Activated CD4-positive, alpha-beta T cell treated with anti-CD3 and anti-CD28 coated beads, Interleukin-10, Interleukin-2, amounts not matched to agents 100 ng/mL and 50 ng/mL, durations not matched to agents 16 hours and 8 hours (primary cell): ENCODE results near the gene HOPX.
"Not testable (repeated sequence)": the region's sequence is repeated elsewhere in the genome, so short reads cannot be mapped to it uniquely, and the experiment has no call there.

Experiments used
- DNase-seq: peaks from one replicate; pipeline ENCODE4 v3.0.0-alpha.2; 2020

Gene HOPX

DNA sequence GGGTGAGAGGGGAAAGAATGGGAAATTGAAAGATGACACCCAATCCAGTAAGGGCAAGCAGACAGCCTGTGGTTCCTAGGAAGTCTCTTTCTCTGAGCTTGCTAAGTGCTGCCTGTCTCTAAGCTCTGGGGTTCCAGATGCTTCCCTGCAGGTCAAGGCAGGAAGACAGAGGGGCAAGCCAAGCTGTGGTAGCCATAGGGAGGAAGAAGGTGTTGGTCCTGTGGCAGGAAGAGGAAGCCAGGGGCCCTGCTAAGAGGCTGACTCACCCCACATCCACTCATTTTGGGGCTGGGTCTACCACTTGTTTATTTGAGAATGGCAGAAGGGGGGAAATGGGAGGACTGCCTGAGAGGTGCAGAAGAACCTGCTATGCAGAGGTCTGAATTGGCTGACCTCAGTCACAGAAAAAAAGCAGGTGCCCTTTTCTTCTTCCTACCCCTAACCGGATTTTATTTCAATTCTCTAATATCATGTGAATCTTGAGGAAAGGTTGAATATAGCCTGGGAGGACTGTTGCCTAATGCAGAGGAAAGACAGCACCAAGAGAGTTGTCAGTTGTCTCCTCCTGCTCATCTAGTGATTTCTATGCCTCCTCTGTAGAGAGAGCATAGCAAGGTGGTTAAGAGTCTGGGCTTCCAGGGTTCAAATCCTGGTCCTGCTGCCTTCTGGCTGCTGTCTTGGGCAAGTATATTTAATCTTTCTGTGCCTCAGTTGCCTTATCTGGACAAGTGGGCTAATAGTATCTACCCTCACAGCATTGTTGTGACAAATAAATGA, 27.4 kb downstream of the HOPX start:
- peak; percentile 93 for DNase-seq

DNA sequence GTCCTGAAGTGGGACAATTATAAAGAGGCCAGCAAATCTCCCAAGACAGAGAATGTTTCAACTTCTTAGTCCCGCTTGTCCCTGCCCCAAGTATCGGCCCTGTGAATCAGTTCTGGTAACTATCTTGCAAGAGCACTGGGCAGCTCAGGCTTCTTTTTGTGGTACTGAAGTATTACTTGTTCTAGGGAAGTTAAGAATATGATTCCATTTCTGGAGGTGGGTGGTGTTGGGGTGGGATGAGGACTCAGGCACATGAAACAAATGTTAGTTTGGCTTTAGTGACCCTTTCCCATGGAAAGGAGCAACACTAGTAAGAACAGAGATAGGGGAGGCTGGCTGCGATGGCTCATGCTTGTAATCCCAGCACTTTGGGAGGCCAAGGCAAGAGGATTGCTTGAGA, 28.9 kb downstream of the HOPX start:
- DNase-seq: no peak

DNA sequence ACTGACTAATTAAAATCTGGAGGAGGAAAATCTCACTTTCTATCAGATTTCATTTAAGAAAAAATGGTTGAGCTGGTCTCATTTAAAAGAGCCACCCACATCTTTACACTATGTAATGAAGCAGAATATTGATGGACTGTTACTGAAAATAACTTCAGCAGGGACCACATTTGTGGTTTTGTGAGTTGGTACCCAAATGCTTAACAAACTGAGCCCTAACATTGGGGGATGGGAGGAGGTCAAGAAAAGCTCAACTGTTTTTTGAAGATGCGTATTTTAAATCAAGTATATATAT, 30.1 kb downstream of the HOPX start:
- peak; percentile 73 for DNase-seq

DNA sequence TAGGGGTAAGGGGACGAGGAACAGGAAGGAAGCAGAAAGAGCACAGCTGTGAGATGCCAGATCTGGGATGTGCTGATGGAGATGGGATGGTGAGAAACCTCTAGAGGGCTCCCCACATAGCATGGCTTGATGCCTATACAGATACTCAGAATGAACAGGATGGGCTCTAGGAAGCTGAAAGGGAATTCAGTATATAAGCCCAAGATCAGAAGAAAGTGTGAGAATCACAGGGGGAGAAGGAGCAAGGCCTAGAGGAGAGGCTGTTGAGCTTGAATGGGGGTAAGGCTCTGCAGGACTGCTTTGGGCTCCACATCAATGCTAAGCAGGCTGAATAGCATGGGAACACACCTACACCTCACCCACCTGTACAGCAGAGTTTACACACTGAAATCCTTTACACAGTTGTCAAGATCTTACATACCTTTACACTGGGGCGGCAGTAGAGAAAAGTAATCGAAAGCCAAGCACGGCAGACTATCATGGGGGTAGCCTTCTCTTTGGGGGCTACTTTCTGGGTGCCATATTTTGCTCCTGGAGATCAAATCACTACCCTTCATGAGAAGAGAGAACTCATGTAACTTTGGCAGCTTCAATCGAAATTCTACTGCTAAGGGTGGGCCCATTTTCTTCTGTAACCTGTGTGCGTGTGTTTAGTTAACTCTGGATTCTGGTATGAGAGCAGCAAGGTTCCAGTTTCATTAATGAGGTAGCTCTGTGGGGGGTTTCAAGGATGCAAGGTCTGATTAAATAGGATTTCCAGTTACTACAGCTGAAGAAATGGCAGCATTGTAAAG, 30.6 kb downstream of the HOPX start:
- peak; percentile 80 for DNase-seq

DNA sequence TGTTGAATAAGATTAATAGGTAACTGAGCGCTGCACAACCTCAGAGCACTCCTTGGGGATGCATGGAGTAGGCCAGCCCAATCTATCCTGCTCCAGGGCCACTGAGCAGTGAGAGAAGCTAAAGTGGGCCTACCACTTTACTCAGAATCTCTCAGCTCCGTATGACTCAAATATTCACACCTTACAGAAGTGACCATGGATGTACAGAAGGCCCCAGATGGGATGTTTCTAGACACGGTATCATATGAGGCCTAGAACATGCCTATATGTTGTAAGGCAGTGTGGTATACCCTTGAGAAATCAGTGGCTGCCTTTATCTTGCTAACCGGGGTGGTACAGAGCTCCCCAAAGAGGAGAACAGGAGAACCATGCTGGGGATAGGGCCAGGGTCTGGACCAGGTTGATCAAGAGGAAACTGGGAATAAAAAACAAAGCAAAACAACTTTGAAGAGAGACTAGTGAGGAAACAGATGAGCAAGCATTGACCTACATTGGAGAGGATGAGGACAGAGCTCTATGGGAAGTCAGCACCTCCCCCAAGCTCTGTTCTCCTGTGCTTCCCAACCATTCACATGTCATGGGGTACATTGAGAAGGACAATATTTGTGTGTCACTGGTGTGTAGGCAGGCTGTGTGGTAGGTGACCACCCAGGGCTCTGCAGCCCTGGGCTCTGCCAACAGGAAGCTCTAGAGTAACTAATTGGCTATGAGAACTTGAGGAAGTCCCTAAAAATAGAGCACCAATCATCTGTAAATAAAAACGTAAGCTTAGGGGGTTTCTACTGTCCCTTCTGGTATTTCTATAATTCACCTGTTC, 31.4 kb downstream of the HOPX start:
- DNase-seq: peak; percentile 58

DNA sequence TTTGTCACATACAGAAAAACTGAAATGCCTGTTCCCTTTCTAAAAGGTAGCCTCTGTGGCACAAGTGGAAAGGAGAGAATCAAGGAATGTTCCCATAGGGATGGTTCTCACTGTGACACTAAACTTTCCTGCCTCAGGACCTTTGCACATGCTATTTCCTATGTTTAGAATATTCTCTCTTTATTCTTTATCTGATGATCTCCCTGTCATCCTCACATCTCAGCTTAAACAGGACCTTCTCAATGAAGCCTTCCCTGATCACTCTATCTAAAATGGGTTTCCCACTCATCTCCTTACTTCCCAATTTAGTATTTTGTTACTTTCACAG, 32.3 kb downstream of the HOPX start:
- DNase-seq: no peak

DNA sequence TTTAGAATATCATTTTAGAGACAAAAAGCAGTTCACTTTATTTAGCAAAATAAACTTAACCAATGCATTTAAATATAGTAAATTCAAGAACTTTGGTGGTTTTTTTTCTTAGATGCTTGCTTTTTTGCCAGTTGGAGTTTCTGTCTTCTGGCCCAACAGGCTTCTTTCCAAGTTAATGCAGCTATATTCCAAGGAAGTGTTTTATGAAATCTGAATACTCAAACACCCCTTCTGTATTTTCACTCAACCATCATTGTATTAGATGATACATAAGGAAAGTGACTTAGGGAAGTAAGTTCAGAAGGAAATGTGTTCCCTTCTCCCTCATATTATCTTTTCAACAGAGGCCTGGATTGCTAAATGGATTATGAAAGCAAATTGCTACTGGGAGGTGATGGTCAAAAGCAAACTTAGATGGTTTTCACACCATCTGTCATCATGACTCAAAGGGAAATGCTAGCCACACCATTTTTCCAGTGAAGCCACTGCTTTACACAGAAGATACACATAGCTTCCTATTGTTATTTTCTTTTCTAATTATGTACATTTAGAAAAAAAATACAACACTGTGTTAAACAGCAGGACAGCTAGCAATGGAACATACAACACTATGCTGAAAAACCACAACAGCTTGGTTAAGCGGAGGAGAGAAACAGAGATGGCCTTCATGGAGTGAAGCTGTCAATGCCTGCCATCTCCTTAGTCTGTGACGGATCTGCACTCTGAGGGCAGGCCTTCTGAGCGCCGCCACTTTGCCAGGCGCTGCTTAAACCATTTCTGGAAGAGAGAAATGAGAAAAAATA, 32.9 kb downstream of the HOPX start:
- peak; percentile 83 for DNase-seq

DNA sequence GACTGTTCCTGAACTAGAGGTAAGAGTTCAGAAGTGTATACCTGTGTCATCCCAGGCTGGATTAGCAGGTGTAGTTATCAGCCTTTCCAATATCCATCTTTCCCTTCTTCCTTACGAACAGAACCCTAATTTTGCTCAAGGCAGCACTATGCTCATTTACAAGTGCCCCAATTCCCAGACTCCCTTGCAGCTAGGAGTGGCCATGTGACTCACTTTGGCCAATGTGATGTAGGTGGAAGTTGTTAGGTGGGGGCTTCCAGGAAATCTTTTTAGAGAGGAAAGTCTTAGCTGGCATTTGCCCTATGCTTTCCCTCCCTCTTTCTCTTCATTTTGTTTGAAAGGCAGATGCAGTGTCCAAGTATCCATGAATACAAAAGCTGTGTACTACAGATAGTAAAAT, 34.8 kb downstream of the HOPX start:
- DNase-seq: peak; percentile 25

DNA sequence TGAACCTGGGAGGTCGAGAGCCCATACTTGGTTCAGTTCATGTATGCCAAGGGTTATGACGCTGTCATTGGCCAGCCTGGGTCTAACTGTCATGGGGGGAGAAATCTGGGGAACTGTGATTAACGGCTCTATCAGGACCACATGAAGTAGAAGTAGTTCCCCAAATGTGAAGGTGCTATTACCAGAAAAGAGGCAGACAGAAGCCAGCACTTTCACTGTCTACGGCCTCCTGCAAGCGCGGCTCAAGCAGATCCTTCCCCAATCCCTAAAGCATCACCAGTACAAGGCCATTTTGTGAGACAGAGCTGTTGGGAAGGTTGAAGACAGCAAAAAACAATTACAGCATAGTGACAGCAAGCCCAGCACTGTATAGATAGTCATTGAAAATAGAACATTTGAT, 37.5 kb downstream of the HOPX start:
- no peak for DNase-seq

DNA sequence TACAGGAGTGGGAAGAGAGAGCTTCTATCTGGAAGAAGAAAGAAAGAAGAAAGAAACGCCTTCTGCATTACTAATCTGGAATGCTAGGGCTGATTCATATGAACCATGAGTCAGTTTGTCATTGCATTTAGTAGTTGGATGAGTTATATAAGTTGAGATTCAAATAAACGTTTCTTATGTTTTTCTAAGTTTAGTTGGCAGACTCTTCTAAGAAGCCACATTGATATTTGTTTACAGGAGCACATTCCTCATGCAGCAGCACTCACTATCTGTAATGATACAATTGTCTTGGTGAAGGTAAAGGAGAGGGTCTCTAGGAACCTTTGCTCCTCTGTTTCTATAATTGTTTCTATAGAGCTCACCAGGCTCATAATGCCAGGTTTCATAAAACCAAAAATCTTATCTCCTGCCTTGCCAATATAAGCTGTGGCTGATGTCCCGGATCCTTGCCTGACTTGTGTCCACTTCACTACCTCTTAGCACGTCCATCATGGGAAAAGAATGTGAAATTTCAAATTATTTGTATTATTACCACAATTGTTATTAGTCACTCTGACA, 39.5 kb downstream of the HOPX start:
- peak; percentile 75 for DNase-seq

DNA sequence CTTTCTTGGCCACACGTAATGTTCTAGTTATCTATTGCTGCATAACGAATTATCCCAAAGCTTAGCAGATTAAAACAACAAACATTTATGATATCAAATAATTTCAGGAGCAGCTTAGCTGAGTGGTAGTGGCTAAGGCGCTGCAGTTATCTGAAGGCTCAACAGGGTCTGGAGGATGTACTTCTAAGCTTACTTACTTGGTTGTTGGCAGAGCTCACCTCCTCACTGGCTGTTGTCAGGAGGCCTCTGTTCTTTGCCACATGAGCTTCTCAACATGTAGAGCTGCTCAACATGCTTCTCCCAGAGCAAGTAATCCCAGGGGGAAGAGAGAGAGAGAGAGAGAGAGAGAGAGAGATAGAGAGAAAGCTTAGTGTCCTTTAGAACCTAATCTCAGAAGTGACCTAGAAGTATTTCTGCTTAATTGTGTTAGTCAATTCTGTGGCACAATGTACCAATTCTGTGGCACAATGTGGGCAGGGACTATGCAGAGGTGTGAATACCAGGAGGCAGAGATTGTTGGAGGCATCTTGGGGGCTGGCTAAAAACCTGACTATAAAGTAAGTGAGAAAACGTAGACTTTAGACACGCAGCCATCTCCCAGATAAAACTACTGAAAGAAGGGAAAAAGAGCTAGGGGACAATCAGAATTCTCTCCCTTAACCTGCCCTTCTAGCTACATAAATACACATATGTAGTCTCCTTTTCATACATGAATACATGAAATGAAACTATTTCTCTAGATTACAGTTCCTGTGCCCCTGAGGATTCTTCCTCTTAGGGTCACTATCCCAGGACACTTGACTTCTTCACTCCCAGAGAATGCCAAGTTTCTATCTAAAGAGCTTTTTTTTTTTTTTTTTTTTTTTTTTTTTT, 40.2 kb downstream of the HOPX start:
- peak; percentile 71 for DNase-seq

DNA sequence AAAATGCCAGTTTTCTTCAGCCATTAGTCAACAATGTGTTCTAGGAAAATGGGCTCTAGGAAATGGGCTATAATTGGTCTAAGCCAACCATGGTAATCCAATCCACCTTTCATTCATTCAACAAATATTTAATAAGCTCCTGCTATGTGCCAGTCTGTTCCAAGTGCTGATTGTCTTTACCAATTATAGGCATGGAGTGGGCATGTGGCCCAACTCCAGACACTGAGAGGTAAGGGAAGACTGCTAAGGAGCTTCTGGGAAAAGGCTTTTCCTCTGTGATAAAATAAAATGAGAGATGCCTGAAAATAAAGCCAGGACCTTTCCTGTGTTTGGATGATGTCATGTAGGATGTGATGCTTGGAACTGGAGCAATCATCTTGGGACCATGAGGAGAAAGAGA, 43.3 kb downstream of the HOPX start:
- no peak for DNase-seq

DNA sequence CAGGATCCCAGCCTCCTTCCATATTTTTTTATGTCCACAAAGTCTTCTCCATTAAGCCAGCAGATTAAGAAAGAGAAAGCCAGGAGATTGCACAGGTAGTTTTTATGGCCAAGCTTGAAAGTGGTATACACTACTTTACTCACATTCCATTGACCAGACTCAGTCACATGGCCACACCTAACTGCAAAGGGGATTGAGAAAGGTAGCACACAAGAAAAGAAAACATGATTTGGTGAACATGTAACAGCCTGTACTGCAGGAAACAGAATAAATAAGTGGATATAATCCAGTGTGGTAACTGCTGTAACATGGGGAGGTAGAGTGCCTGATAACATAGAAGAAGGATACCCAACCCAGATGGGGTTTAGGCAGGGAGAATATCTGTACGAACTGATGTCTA, 43.9 kb downstream of the HOPX start:
- DNase-seq: no peak

DNA sequence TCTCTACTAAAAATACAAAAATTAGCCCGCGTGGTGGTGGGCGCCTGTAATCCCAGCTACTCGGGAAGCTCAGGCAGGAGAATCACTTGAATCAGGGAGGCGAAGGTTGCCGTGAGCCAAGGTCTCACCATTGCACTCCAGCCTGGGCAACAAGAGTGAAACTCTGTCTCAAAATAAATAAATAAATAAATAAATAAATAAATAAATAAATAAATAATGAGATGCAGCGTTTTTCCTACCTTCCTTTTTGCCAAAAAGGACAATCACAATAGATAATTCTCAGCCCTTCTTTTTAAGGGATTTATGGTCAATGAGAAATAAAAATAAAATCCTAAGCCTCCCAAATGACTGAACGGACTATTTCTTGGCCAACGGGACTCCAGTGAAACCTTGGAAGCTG, 46.1 kb downstream of the HOPX start:
- DNase-seq: not testable (repeated sequence)

DNA sequence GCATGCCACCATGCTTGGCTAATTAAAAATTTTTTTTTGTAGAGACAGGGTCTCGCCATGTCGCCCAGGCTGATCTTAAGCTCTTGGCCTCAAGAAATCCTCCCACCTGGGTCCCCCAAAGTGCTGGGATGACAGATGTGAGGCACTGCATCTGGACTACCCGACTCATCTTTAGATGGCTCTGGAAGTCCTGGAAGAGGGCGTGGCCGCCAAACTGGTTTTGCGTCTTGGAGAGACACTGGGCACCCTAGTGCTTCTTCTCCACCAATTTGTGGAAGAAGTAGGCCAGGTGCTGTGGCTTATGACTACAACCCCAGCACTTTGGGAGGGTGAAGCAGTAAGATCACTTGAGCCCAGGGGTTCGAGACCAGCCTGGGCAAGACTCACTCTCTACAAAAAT, 47.6 kb downstream of the HOPX start:
- DNase-seq: no peak

DNA sequence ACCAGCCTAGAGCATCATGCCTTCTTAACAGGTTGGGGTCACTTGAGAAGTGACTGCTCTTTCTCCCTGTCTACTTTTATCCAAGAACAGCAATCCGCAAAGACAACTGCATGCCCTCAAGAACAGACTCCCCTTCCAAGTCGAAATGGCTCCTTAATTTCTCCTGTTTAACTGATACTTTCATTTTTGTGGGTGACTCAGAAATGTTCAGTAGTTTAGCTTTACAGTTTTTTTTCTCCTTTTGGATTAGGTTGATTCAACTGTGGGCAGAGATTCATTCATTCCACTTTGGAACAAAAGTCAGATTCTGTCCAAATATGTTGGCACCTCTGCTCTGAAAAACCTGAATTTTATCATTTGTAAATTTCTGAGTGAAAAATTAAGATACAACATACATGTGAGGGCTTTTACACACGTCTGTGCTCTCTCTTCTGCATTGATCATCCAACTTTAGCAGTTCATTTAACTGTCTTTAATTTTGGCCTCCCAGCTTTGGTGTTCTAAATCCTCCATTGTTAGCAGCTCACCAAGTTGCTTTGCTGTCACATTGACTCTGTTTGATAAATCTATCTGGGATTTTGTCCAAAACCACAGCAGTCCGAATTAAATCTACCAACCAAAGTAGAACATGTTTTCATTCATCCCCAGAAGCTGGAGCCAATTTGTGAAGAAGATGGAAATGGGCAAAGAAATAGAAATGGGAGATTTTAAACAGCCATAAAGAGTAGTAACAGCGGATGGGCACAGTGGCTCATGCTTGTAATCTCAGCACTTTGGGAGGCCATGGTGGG, 50.0 kb downstream of the HOPX start:
- DNase-seq: no peak

DNA sequence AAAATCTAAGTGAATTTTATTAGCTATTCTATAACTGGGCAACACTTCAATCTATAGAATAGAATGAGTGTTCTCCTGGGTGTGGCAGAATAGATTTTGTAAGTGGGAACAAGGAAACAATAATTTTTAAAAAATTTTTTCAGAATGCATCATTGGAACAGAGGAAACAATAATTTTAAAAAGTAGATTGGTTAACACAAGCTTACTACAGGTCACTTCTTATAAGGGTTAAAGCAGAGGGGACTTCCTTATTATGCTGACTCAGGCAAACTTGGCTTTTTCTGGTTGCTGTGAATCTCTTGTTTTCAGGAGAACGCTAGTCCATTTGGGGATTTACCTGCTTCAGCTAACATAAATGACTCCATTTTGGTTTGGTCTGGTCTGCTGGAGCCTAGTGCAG, 52.5 kb downstream of the HOPX start:
- no peak for DNase-seq

DNA sequence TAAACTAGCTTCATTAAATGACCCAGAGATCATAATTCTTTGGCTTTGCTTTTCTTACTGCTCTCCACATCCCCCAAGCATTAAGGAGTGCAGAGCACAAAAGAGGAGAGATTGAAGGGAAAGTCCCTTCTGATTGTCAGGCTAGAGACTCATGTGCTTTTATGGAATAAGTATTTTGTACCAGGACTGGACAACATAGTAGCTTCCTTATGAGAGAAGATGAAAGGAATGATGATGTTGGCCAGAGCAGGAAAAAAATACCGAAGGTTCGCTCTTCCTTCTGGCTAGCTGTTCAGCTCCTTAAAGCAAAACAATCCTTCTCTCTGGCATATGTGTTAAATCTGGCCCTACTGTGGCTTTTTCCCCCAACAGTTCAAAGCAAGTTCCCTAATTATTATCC, 53.1 kb downstream of the HOPX start:
- no peak for DNase-seq

DNA sequence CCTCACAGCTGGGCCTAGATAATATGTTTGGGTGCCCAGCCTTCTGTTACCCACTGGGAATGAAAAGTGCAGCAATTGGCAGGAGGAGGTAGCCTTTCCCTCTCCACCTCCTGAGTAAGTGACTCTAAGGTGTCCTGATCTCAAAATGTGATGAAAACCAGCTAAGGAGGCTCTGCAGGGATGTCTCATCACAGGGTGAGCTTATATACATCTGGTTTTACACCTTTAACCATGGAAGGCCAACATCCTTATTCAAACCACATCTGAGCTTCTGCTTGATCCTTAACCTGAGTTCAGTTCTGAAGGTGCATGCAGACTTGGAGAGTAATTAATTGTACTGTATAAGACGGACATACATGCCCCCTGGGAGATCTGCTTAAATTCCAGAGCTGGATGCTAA, 53.7 kb downstream of the HOPX start:
- DNase-seq: no peak

DNA sequence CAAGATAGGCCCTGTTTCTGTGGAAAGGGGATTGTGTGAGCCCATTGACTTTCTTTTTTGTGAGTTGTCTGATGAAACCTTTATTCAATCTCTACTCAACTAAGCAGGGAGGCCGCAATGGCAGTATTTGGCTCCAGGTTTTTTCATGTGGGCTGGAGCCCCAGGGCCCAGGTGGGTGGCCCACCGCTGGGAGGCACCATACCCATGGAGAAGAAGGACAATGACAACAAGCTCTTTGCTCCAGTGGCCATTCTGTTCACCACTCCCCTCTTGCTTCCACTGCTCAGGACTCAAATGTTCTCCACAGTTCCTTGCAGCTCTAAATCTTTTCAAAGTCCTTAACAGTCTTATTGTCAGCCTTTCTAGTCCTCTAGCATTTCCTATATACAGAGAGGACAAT, 54.1 kb downstream of the HOPX start:
- DNase-seq: no peak

DNA sequence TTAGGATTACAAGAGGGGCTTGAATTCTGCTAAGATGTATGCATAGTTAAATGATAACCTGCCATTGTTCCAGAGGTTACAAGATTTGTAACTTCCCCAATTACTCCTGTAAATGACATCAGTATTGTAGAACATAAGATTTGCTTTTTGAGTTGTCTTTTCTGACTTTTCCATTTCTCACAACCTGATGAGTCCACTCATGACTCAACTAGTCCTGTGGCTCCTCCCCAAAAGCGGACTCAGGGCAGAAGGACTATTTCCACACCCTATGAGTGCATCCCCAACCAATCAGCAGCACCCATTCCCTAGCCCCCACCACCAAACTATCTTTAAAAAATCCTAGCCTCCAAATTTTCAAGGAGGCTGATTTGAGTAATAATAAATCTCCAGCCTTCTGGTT, 54.7 kb downstream of the HOPX start:
- no peak for DNase-seq
